Measurements from ENCODE around the gene SURF2.
A peak's percentile ranks its signal among the peaks of the same experiment; 100 is the strongest.

SURF2 gene

GRCh38 chr9:133351526-133351907, 4.8 kb upstream of the SURF2 start:
- no peak for TF ChIP-seq SPI1 (IDR thresholded peaks at IDR 0.05; ENCODE audit: low read depth, low read length)
- TF ChIP-seq POLR2A (IDR thresholded peaks at IDR 0.05; ENCODE audit: low read depth, low read length) = no peak
- TF ChIP-seq PAX5 (IDR thresholded peaks at IDR 0.05; ENCODE audit: insufficient read depth, low read length, severe bottlenecking) = no peak
- TF ChIP-seq POU2F2 (IDR thresholded peaks at IDR 0.05; ENCODE audit: low read depth, low read length) = no peak
- TF ChIP-seq POLR2AphosphoS5 (IDR thresholded peaks at IDR 0.05; ENCODE audit: low read depth, low read length) = no peak
- TF ChIP-seq TAF1 (IDR thresholded peaks at IDR 0.05; ENCODE audit: low read depth, low read length) = no peak

DNA sequence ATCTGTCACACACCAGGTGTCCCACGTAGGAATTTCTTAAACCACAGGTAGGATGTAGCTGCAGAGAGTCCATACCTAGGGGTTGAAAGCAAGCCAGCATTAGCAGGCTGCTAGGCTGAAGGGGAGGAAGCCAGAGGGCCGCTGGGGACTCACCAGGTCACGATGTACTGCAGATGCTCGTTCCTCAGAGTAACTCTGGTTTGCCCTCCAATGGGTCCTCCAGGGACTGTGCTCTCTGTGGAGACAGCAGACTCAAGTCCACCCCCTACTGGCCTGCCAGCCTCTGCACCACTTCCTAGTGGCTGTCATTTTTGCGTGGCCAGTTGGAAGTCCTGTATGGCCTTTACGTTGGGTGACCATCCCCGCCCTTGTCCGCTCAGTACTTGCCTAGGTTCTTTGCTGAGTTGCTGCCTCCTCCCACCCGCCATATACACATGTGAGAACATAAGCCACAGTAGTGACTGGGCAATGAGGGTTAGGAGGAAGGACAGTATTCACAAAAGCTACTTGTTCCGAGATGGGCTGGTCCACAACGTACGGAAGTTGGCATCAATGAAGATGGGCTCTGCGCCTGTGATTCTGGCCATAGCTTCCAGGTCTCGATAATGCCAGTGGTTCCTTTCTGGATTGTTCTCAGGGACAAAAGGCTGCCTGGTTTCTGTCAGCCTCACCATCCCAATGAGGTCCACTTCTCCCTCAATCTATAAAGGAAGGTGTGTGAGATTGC, 4.3 kb upstream of the SURF2 start:
- FAIRE-seq (peak; percentile 35), DNase-seq (ENCODE audit: insufficient read length, low spot score) (no peak)
- TF ChIP-seq POU2F2 (IDR thresholded peaks at IDR 0.05; ENCODE audit: low read depth, low read length) (no peak; the same call in none of the 2 replicates), POLR2AphosphoS5 (IDR thresholded peaks at IDR 0.05; ENCODE audit: low read depth, low read length) (peak; percentile 88; the same call in 1 of the 2 replicates), SPI1 (IDR thresholded peaks at IDR 0.05; ENCODE audit: low read depth, low read length) (no peak), PAX5 (IDR thresholded peaks at IDR 0.05; ENCODE audit: insufficient read depth, low read length, severe bottlenecking) (no peak), TAF1 (IDR thresholded peaks at IDR 0.05; ENCODE audit: low read depth, low read length) (no peak), POLR2A (IDR thresholded peaks at IDR 0.05; ENCODE audit: low read depth, low read length) (peak; percentile 83)

More at GRCh38 chr9:133351526-133351907, 4.8 kb upstream of the SURF2 start:
- no peak for DNase-seq (ENCODE audit: insufficient read length, low spot score)
- FAIRE-seq = no peak

- FAIRE-seq = no peak
- DNase-seq (ENCODE audit: insufficient read length, low spot score) = no peak
- TF ChIP-seq TAF1 (IDR thresholded peaks at IDR 0.05; ENCODE audit: low read depth, low read length) (no peak), SPI1 (IDR thresholded peaks at IDR 0.05; ENCODE audit: low read depth, low read length) (no peak), POU2F2 (IDR thresholded peaks at IDR 0.05; ENCODE audit: low read depth, low read length) (no peak), POLR2AphosphoS5 (IDR thresholded peaks at IDR 0.05; ENCODE audit: low read depth, low read length) (peak; percentile 23; the same call in 1 of the 2 replicates), PAX5 (IDR thresholded peaks at IDR 0.05; ENCODE audit: insufficient read depth, low read length, severe bottlenecking) (no peak), POLR2A (IDR thresholded peaks at IDR 0.05; ENCODE audit: low read depth, low read length) (peak; percentile 56)
Observed at GRCh38 chr9:133352635-133353340, 3.6 kb upstream of the SURF2 start.

DNA sequence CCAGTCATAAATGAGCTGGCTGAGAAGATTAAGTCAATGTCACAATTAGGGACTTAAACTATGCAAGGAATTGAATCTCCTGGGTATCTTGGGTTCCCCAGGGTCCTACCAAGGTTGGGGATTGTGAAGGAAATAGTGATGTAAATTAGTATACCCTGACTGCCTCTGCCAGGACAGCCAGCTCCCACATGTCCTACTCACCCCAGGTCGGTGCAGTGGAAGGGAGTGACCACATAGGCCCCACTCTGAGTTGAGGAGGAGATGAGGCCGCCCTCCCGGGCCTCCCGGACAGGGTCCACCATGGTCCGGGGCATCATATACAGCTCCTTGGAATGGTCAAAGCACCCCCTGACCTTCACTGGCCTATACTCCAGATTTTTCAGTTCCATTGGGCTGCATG, 2.8 kb upstream of the SURF2 start:
- TF ChIP-seq TAF1 (IDR thresholded peaks at IDR 0.05; ENCODE audit: low read depth, low read length) (no peak), POLR2AphosphoS5 (IDR thresholded peaks at IDR 0.05; ENCODE audit: low read depth, low read length) (no peak), POU2F2 (IDR thresholded peaks at IDR 0.05; ENCODE audit: low read depth, low read length) (no peak; the same call in 1 of the 2 replicates), PAX5 (IDR thresholded peaks at IDR 0.05; ENCODE audit: insufficient read depth, low read length, severe bottlenecking) (no peak), POLR2A (IDR thresholded peaks at IDR 0.05; ENCODE audit: low read depth, low read length) (peak; percentile 41; the same call in 1 of the 2 replicates)
- FAIRE-seq = no peak

GRCh38 chr9:133354766-133355165, 1.6 kb upstream of the SURF2 start:
- FAIRE-seq = no peak
- no peak for TF ChIP-seq POU2F2 (IDR thresholded peaks at IDR 0.05; ENCODE audit: low read depth, low read length)
- no peak for TF ChIP-seq POLR2AphosphoS5 (IDR thresholded peaks at IDR 0.05; ENCODE audit: low read depth, low read length)
- DNase-seq (ENCODE audit: insufficient read length, low spot score) = no peak

More for the DNA sequence above, 2.8 kb upstream of the SURF2 start:
- no peak for DNase-seq (ENCODE audit: insufficient read length, low spot score)

- DNase-seq (ENCODE audit: insufficient read length, low spot score) = no peak
- FAIRE-seq = no peak
- TF ChIP-seq TAF1 (IDR thresholded peaks at IDR 0.05; ENCODE audit: low read depth, low read length) (no peak), SPI1 (IDR thresholded peaks at IDR 0.05; ENCODE audit: low read depth, low read length) (no peak), PAX5 (IDR thresholded peaks at IDR 0.05; ENCODE audit: insufficient read depth, low read length, severe bottlenecking) (no peak), POLR2A (IDR thresholded peaks at IDR 0.05; ENCODE audit: low read depth, low read length) (no peak), POU2F2 (IDR thresholded peaks at IDR 0.05; ENCODE audit: low read depth, low read length) (no peak), POLR2AphosphoS5 (IDR thresholded peaks at IDR 0.05; ENCODE audit: low read depth, low read length) (0 out of 2 replicates have a peak, but pooled peaks have one; percentile 9)
Observed at GRCh38 chr9:133355881-133356357, 431 bp upstream of the SURF2 start.

DNA sequence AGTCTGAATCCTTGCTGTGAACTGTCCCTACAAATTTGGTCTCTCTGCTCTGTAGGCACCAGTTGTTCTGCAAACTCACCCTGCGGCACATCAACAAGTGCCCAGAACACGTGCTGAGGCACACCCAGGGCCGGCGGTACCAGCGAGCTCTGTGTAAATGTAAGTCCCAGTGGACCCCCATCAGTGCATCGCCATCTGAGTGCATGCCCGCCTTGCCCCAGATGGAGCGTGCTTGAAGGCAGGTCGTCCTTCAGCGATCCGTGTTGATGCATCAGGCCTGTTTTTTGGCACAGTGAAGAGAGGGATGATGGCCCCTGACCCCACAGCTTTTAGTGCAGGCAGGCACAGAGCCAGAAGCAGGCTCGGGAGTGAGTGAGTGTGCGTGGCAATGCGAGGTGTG, 1.3 kb downstream of the SURF2 start:
- TF ChIP-seq TAF1 (IDR thresholded peaks at IDR 0.05; ENCODE audit: low read depth, low read length) = no peak
- no peak for TF ChIP-seq PAX5 (IDR thresholded peaks at IDR 0.05; ENCODE audit: insufficient read depth, low read length, severe bottlenecking)
- no peak for TF ChIP-seq SPI1 (IDR thresholded peaks at IDR 0.05; ENCODE audit: low read depth, low read length)
- TF ChIP-seq POLR2A (IDR thresholded peaks at IDR 0.05; ENCODE audit: low read depth, low read length) = no peak
- TF ChIP-seq POU2F2 (IDR thresholded peaks at IDR 0.05; ENCODE audit: low read depth, low read length) = no peak
- TF ChIP-seq POLR2AphosphoS5 (IDR thresholded peaks at IDR 0.05; ENCODE audit: low read depth, low read length) = no peak
- FAIRE-seq (peak; percentile 55), DNase-seq (ENCODE audit: insufficient read length, low spot score) (no peak)

DNA sequence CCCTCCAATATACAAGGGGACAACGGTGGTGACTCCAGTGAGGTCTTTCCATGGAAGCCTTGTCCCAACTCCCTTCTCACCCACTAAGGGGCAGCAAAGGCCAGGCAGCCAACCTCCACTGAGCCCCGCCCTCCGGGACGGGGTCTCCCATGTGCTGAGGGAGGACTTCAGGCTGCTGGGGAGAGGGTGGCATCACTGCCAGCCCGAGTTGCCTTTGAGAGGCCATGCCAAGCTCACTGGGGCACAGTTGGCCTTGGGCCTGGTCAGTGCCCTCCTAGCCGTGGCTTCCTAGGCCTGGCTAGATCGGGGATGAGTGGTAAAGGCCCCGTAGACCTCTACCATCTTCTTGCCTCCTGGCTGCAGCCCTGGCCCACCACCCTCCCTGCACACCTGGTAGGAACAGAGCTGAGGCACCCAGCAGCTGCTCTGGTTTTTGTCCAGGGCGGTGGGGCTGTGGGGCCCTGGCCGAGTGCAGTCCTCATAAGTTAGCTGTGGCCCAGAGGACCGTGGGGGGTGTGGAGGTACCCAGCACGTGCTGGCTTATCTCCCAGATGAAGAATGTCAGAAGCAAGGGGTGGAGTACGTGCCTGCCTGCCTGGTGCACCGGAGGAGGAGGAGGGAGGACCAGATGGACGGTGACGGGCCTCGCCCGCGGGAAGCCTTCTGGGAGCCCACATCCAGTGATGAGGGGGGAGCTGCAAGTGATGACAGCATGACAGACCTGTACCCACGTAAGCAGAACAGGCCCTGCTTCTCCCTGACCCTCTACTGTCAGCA, 3.2 kb downstream of the SURF2 start:
- FAIRE-seq (no peak), DNase-seq (ENCODE audit: insufficient read length, low spot score) (no peak)
- TF ChIP-seq POLR2A (IDR thresholded peaks at IDR 0.05; ENCODE audit: low read depth, low read length) (no peak), POLR2AphosphoS5 (IDR thresholded peaks at IDR 0.05; ENCODE audit: low read depth, low read length) (0 out of 2 replicates have a peak, but pooled peaks have one; percentile 10)
